GM20000 (cell line): ENCODE results near the gene XYLT1.

Experiments
- DNase-seq: peaks from one replicate; pipeline ENCODE4 v3.0.0; 2012; ENCODE audit warnings: low spot score
- CTCF ChIP-seq: IDR thresholded peaks from 2 replicates; pipeline ENCODE4 v1.5.1; 2012; ENCODE audit warnings: mild to moderate bottlenecking, control low read depth; ENCODE audit errors: extremely low read depth, missing control alignments

The XYLT1 gene

GRCh38 chr16:17138801-17139200 is 332.0 kb downstream of the XYLT1 start:
- DNase-seq: no peak
- no peak for TF ChIP-seq CTCF

GRCh38 chr16:17135439-17135838 is 335.3 kb downstream of the XYLT1 start:
- no peak for DNase-seq
- no peak for TF ChIP-seq CTCF

- DNase-seq: peak; percentile 83
- TF ChIP-seq CTCF: no peak
These were observed 336.2 kb downstream of the XYLT1 start for GRCh38 chr16:17134586-17134985.

- no peak for TF ChIP-seq CTCF
- no peak for DNase-seq
These were observed 336.9 kb downstream of the XYLT1 start for GRCh38 chr16:17133851-17134250.

- DNase-seq: no peak
- TF ChIP-seq CTCF: no peak
These were observed 339.4 kb downstream of the XYLT1 start for GRCh38 chr16:17131351-17131750.

- DNase-seq: no peak
These were observed 340.0 kb downstream of the XYLT1 start for GRCh38 chr16:17130733-17131132.

GRCh38 chr16:17129971-17130370 is 340.8 kb downstream of the XYLT1 start:
- no peak for TF ChIP-seq CTCF
- no peak for DNase-seq

More at GRCh38 chr16:17130733-17131132, 340.0 kb downstream of the XYLT1 start:
- no peak for TF ChIP-seq CTCF
